Neural progenitor cell (in vitro differentiated cells): Measurements from ENCODE around the gene MTMR11. TPM values are rescaled to one million over a fixed set of nuclear protein-coding genes. Genes with fewer than 3 reads are reported as not detected.

Source experiments
- DNase-seq: peaks from one replicate; pipeline ENCODE4 v3.0.0-alpha.2; 2016; ENCODE audit warnings: low spot score
- H2AFZ ChIP-seq: fragments of 200-600 bp; sonication (generic); replicated peaks from 2 replicates; pipeline ENCODE4 v1.6.1; 2016; ENCODE audit warnings: antibody characterized with exemption
- H3F3A ChIP-seq: fragments of 200-600 bp; sonication (generic); 2 replicates; pipeline ENCODE4 v1.6.1; 2016; ENCODE audit warnings: antibody characterized with exemption, low read depth
- H3K27ac ChIP-seq: fragments of 200-600 bp; sonication (generic); 2 replicates; pipeline ENCODE4 v1.5.1; 2016; ENCODE audit warnings: mild to moderate bottlenecking
- H3K27me3 ChIP-seq: fragments of 200-600 bp; sonication (generic); 2 replicates; pipeline ENCODE4 v1.6.1; 2016; ENCODE audit warnings: mild to moderate bottlenecking, moderate library complexity
- H3K36me3 ChIP-seq: fragments of 200-600 bp; sonication (generic); 2 replicates; pipeline ENCODE4 v1.5.1; 2016
- H3K4me1 ChIP-seq: fragments of 200-600 bp; sonication (generic); 2 replicates; pipeline ENCODE4 v1.6.1; 2016; ENCODE audit warnings: mixed run types
- H3K4me2 ChIP-seq: fragments of 200-600 bp; sonication (generic); 2 replicates; pipeline ENCODE4 v1.6.1; 2016
- H3K4me3 ChIP-seq: fragments of 200-600 bp; sonication (generic); 2 replicates; pipeline ENCODE4 v1.5.1; 2016
- H3K79me2 ChIP-seq: fragments of 200-600 bp; sonication (generic); 2 replicates; pipeline ENCODE4 v1.6.1; 2016; ENCODE audit warnings: low read depth
- H3K9ac ChIP-seq: fragments of 200-600 bp; sonication (generic); 2 replicates; pipeline ENCODE4 v1.6.1; 2016
- H3K9me3 ChIP-seq: fragments of 200-600 bp; sonication (generic); 2 replicates; pipeline ENCODE4 v1.5.1; 2016; ENCODE audit warnings: low read depth
- H4K20me1 ChIP-seq: fragments of 200-600 bp; sonication (generic); 2 replicates; pipeline ENCODE4 v1.6.1; 2016; ENCODE audit warnings: low read depth
- H3K27ac Mint-ChIP-seq: 3 replicates; pipeline ENCODE4 v1.8.0; 2021; ENCODE audit warnings: mixed read lengths
- H3K27me3 Mint-ChIP-seq: 2 replicates; pipeline ENCODE4 v1.8.0; 2022; ENCODE audit warnings: low read depth, mild to moderate bottlenecking, inconsistent platforms, moderate library complexity, mixed read lengths; ENCODE audit not compliant: insufficient read depth
- H3K36me3 Mint-ChIP-seq: 3 replicates; pipeline ENCODE4 v1.8.0; 2021; ENCODE audit warnings: mixed read lengths
- H3K4me1 Mint-ChIP-seq: 3 replicates; pipeline ENCODE4 v1.8.0; 2021; ENCODE audit warnings: mixed read lengths
- H3K4me3 Mint-ChIP-seq: 3 replicates; pipeline ENCODE4 v1.8.0; 2021; ENCODE audit warnings: mild to moderate bottlenecking, moderate library complexity, mixed read lengths
- H3K9me3 Mint-ChIP-seq: 3 replicates; pipeline ENCODE4 v1.8.0; 2020; ENCODE audit warnings: mixed read lengths
- CTCF ChIP-seq: fragments of 200-600 bp; sonication (generic); IDR thresholded peaks from 2 replicates; pipeline ENCODE4 v1.5.1; 2017; ENCODE audit warnings: antibody characterized with exemption, mild to moderate bottlenecking
- EZH2 ChIP-seq: fragments of 200-600 bp; sonication (generic); IDR thresholded peaks from 2 replicates; pipeline ENCODE4 v1.6.1; 2017; ENCODE audit warnings: antibody characterized with exemption, mild to moderate bottlenecking, moderate library complexity
- EZH2phosphoT487 ChIP-seq: fragments of 200-600 bp; sonication (generic); IDR thresholded peaks from 2 replicates; pipeline ENCODE4 v1.6.1; 2017; ENCODE audit warnings: antibody characterized with exemption
- total RNA-seq: library from RNA; depleted of rRNA; stranded (reverse); fragments of >200 nt; gene quantifications from 2 replicates; pipeline ENCODE4 v1.2.3, GENCODE V29; 2015; ENCODE audit warnings: low replicate concordance

The MTMR11 gene
- total RNA-seq, 1 donor from 2014 or later = 11.3 TPM

GRCh38 chr1:149906570-149907075, 30.1 kb downstream of the MTMR11 start:
- Histone ChIP-seq H3K4me3 (no peak overlapping the region), H3K27ac (no peak overlapping the region), H3K9ac (no peak overlapping the region), H3K36me3 (no peaks in the 10 kb centered on the region), H3K27me3 (no peaks in the 10 kb centered on the region), H3F3A (no peaks in the 10 kb centered on the region), H4K20me1 (no peaks in the 10 kb centered on the region), H3K4me1 (no peaks in the 10 kb centered on the region), H3K79me2 (no peaks in the 10 kb centered on the region), H3K4me2 (no peak overlapping the region), H3K9me3 (no peaks in the 10 kb centered on the region), H2AFZ (no peak overlapping the region)
- Mint-ChIP-seq H3K27me3 (peaks cover 7% of the 10 kb centered on the region), H3K27ac (no peak overlapping the region), H3K36me3 (peaks cover 30% of the 10 kb centered on the region), H3K9me3 (no peaks in the 10 kb centered on the region), H3K4me1 (no peaks in the 10 kb centered on the region), H3K4me3 (no peak overlapping the region)
- no peak for DNase-seq
- no peak for TF ChIP-seq EZH2phosphoT487
- no peak for TF ChIP-seq CTCF
- TF ChIP-seq EZH2 = no peak

GRCh38 chr1:149903836-149904491, 32.7 kb downstream of the MTMR11 start:
- no peaks in the 10 kb centered on the region for H3K27me3 ChIP-seq
- no peak overlapping the region for H3K9ac ChIP-seq
- H3K4me2 ChIP-seq = no peak overlapping the region
- TF ChIP-seq EZH2phosphoT487 = no peak
- no peak for TF ChIP-seq EZH2
- no peak for TF ChIP-seq CTCF
- H3K36me3 ChIP-seq = no peaks in the 10 kb centered on the region
- Mint-ChIP-seq H3K9me3 (peaks cover 3% of the 10 kb centered on the region), H3K36me3 (peaks cover 22% of the 10 kb centered on the region), H3K27me3 (peaks cover 7% of the 10 kb centered on the region), H3K4me3 (no peak overlapping the region), H3K27ac (peak overlapping the region; percentile 4), H3K4me1 (peaks cover 12% of the 10 kb centered on the region)
- H3K9me3 ChIP-seq = no peaks in the 10 kb centered on the region
- no peak for DNase-seq
- H2AFZ ChIP-seq = no peak overlapping the region
- H3F3A ChIP-seq = no peaks in the 10 kb centered on the region
- H3K79me2 ChIP-seq = no peaks in the 10 kb centered on the region
- H4K20me1 ChIP-seq = no peaks in the 10 kb centered on the region
- H3K4me1 ChIP-seq = no peaks in the 10 kb centered on the region
- H3K4me3 ChIP-seq = no peak overlapping the region
- no peak overlapping the region for H3K27ac ChIP-seq

- peaks cover 9% of the 10 kb centered on the region for H3K36me3 Mint-ChIP-seq
- H3K4me3 ChIP-seq = peak within 1 kb of the TSS; percentile 39
- TF ChIP-seq EZH2phosphoT487 (no peak), EZH2 (no peak), CTCF (no peak)
- H2AFZ ChIP-seq = peak within 1 kb of the TSS; percentile 81
- H3K27me3 Mint-ChIP-seq = no peaks in the 10 kb centered on the region
- H3K27me3 ChIP-seq = no peaks in the 10 kb centered on the region
- H3K36me3 ChIP-seq = no peaks in the 10 kb centered on the region
- H4K20me1 ChIP-seq = no peaks in the 10 kb centered on the region
- H3K79me2 ChIP-seq = no peaks in the 10 kb centered on the region
- peak within 1 kb of the TSS; percentile 68 for H3K4me2 ChIP-seq
- H3K9ac ChIP-seq = no peak within 1 kb of the TSS
- no peaks in the 10 kb centered on the region for H3K4me1 ChIP-seq
- no peaks in the 10 kb centered on the region for H3F3A ChIP-seq
- H3K4me1 Mint-ChIP-seq = peaks cover 13% of the 10 kb centered on the region
- no peaks in the 10 kb centered on the region for H3K9me3 ChIP-seq
- peak within 1 kb of the TSS; percentile 95 for H3K27ac Mint-ChIP-seq
- DNase-seq = peak; percentile 96
- peaks cover 3% of the 10 kb centered on the region for H3K9me3 Mint-ChIP-seq
- no peak within 1 kb of the TSS for H3K27ac ChIP-seq
- H3K4me3 Mint-ChIP-seq = peak within 1 kb of the TSS; percentile 85
Observed at GRCh38 chr1:149899460-149900284, 37.0 kb downstream of the MTMR11 start, which contains the start of gene BOLA1. BOLA1 (plus strand) TSS chr1:149899568; CDS start chr1:149900060, 492 bp downstream.
